ENCODE data around the gene FARP2.
"Not testable (repeated sequence)": the region's sequence is repeated elsewhere in the genome, so short reads cannot be mapped to it uniquely, and the experiment has no call there.

FARP2 gene

GRCh38 chr2:241437179-241437578 lies 81.1 kb downstream of the FARP2 start:
- Histone ChIP-seq H3K27me3 (peaks cover 0 to 66% (median 5%) of the 10 kb centered on the region in 11 experiments; a peak in 12 of 22 replicates), H3K9me3 (replicated peaks in 1 of 11) (no peaks in the 10 kb centered on the region), H3K9ac (no peak overlapping the region), H3K4me2 (no peak overlapping the region), H3K4me1 (no peaks in the 10 kb centered on the region), H3K36me3 (peaks cover 86 to 100% (median 95%) of the 10 kb centered on the region in 11 experiments), H3K4me3 (no peak overlapping the region), H4K20me1 (peaks cover 5 to 49% (median 19%) of the 10 kb centered on the region in 11 experiments; a peak in 15 of 22 replicates), H3K27ac (no peak overlapping the region)
- TF ChIP-seq Cebpa-rat (IDR thresholded peaks at IDR 0.05), result no peak

- Histone ChIP-seq H3K4me2 (no peak overlapping the region), H3K9me3 (replicated peaks in 1 of 11) (no peaks in the 10 kb centered on the region), H3K9ac (no peak overlapping the region), H4K20me1 (peaks cover 37 to 84% (median 50%) of the 10 kb centered on the region in 11 experiments; a peak in 21 of 22 replicates), H3K36me3 (peaks cover 66 to 94% (median 80%) of the 10 kb centered on the region in 11 experiments), H3K27ac (no peak overlapping the region), H3K27me3 (peaks cover 7 to 98% (median 22%) of the 10 kb centered on the region in 11 experiments; a peak in 19 of 22 replicates), H3K4me3 (no peak overlapping the region), H3K4me1 (peaks cover 8 to 16% (median 12%) of the 10 kb centered on the region in 10 experiments; a peak in 19 of 20 replicates)
- TF ChIP-seq Cebpa-rat (IDR thresholded peaks at IDR 0.05), result no peak
These were observed 85.4 kb downstream of the FARP2 start for GRCh38 chr2:241441492-241441891.

GRCh38 chr2:241443486-241444223 lies 87.6 kb downstream of the FARP2 start:
- H3K36me3 ChIP-seq, result peaks cover 48 to 91% (median 66%) of the 10 kb centered on the region in 11 experiments
- no peak for TF ChIP-seq Cebpa-rat (IDR thresholded peaks at IDR 0.05)
- H4K20me1 ChIP-seq, result peaks cover 45 to 97% (median 62%) of the 10 kb centered on the region in 11 experiments; a peak in 21 of 22 replicates
- H3K4me3 ChIP-seq, result no peak overlapping the region
- H3K9me3 ChIP-seq (replicated peaks in 1 of 11), result no peaks in the 10 kb centered on the region
- peak overlapping the region in 9 of 11 experiments; percentile 21 to 57 (median 38); a peak in 17 of 22 replicates for H3K4me2 ChIP-seq
- H3K9ac ChIP-seq, result no peak overlapping the region
- H3K27ac ChIP-seq, result no peak overlapping the region
- peaks cover 7 to 100% (median 22%) of the 10 kb centered on the region in 11 experiments; a peak in 19 of 22 replicates for H3K27me3 ChIP-seq
- peaks cover 8 to 16% (median 12%) of the 10 kb centered on the region in 10 experiments; a peak in 19 of 20 replicates for H3K4me1 ChIP-seq

GRCh38 chr2:241445426-241445825 lies 89.3 kb downstream of the FARP2 start:
- H4K20me1 ChIP-seq, result peaks cover 42 to 96% (median 62%) of the 10 kb centered on the region in 11 experiments; a peak in 21 of 22 replicates
- H3K27me3 ChIP-seq, result peaks cover 7 to 100% (median 22%) of the 10 kb centered on the region in 11 experiments; a peak in 19 of 22 replicates
- no peak for TF ChIP-seq Cebpa-rat (IDR thresholded peaks at IDR 0.05)
- no peak overlapping the region for H3K9ac ChIP-seq
- no peak overlapping the region for H3K27ac ChIP-seq
- H3K4me1 ChIP-seq, result peaks cover 8 to 16% (median 12%) of the 10 kb centered on the region in 10 experiments; a peak in 19 of 20 replicates
- no peak overlapping the region for H3K4me2 ChIP-seq
- H3K36me3 ChIP-seq, result peaks cover 32 to 89% (median 50%) of the 10 kb centered on the region in 11 experiments
- no peak overlapping the region for H3K4me3 ChIP-seq
- H3K9me3 ChIP-seq (replicated peaks in 1 of 11), result no peaks in the 10 kb centered on the region

GRCh38 chr2:241450092-241450491 lies 94.0 kb downstream of the FARP2 start:
- Histone ChIP-seq H3K27me3 (peaks cover 2 to 87% (median 10%) of the 10 kb centered on the region in 11 experiments; a peak in 17 of 22 replicates), H4K20me1 (peaks cover 8 to 68% (median 22%) of the 10 kb centered on the region in 11 experiments; a peak in 15 of 22 replicates), H3K36me3 (peaks cover 6 to 47% (median 21%) of the 10 kb centered on the region in 11 experiments; a peak in 16 of 22 replicates), H3K4me1 (peaks cover 0 to 15% (median 11%) of the 10 kb centered on the region in 10 experiments; a peak in 16 of 20 replicates)
- not testable (repeated sequence) for H3K4me3 ChIP-seq; H3K9me3 ChIP-seq (replicated peaks in 1 of 11); H3K27ac ChIP-seq; H3K4me2 ChIP-seq; H3K9ac ChIP-seq

- no peak for TF ChIP-seq Cebpa-rat (IDR thresholded peaks at IDR 0.05)
- Histone ChIP-seq H4K20me1 (peaks cover 0 to 56% (median 11%) of the 10 kb centered on the region in 11 experiments; a peak in 11 of 22 replicates), H3K4me2 (peak overlapping the region in 8 of 11 experiments; percentile 26 to 58 (median 46); a peak in 13 of 22 replicates), H3K9ac (no peak overlapping the region), H3K4me1 (peaks cover 0 to 15% (median 11%) of the 10 kb centered on the region in 10 experiments; a peak in 16 of 20 replicates), H3K27me3 (peaks cover 0 to 82% (median 0%) of the 10 kb centered on the region in 11 experiments; a peak in 7 of 22 replicates), H3K9me3 (replicated peaks in 1 of 11) (no peaks in the 10 kb centered on the region), H3K4me3 (no peak overlapping the region), H3K36me3 (peaks cover 0 to 32% (median 8%) of the 10 kb centered on the region in 11 experiments; a peak in 8 of 22 replicates), H3K27ac (no peak overlapping the region)
These were observed 95.9 kb downstream of the FARP2 start for GRCh38 chr2:241451840-241452506.

GRCh38 chr2:241453919-241454318 lies 97.8 kb downstream of the FARP2 start:
- Histone ChIP-seq H3K4me1 (peaks cover 0 to 17% (median 13%) of the 10 kb centered on the region in 10 experiments; a peak in 16 of 20 replicates), H4K20me1 (peaks cover 0 to 51% (median 0%) of the 10 kb centered on the region in 11 experiments; a peak in 7 of 22 replicates), H3K27me3 (peaks cover 0 to 68% (median 0%) of the 10 kb centered on the region in 11 experiments; a peak in 7 of 22 replicates), H3K36me3 (peaks cover 0 to 13% (median 0%) of the 10 kb centered on the region in 11 experiments; a peak in 6 of 22 replicates)
- not testable (repeated sequence) for H3K27ac ChIP-seq; H3K9ac ChIP-seq; H3K4me2 ChIP-seq; H3K9me3 ChIP-seq (replicated peaks in 1 of 11); H3K4me3 ChIP-seq

GRCh38 chr2:241454837-241455485 lies 98.9 kb downstream of the FARP2 start:
- peaks cover 0 to 5% (median 0%) of the 10 kb centered on the region in 11 experiments; a peak in 1 of 22 replicates for H3K36me3 ChIP-seq
- H3K4me3 ChIP-seq, result no peak overlapping the region
- H3K27ac ChIP-seq, result no peak overlapping the region
- H3K9ac ChIP-seq, result no peak overlapping the region
- peaks cover 0 to 27% (median 18%) of the 10 kb centered on the region in 10 experiments; a peak in 16 of 20 replicates for H3K4me1 ChIP-seq
- peak overlapping the region in 1 of 11 experiments; percentile 39; a peak in 1 of 22 replicates for H3K4me2 ChIP-seq
- H3K9me3 ChIP-seq (replicated peaks in 1 of 11), result no peaks in the 10 kb centered on the region
- TF ChIP-seq Cebpa-rat (IDR thresholded peaks at IDR 0.05), result no peak
- H3K27me3 ChIP-seq, result peaks cover 0 to 59% (median 0%) of the 10 kb centered on the region in 11 experiments; a peak in 6 of 22 replicates
- peaks cover 0 to 46% (median 0%) of the 10 kb centered on the region in 11 experiments; a peak in 7 of 22 replicates for H4K20me1 ChIP-seq

All from BLaER1 treated with 17β-estradiol and CSF1 and Interleukin-3, amounts not matched to agents 10 nM and 100 nM (cell line).